Measurements from ENCODE around the gene STX16. TPM values are rescaled to one million over a fixed set of nuclear protein-coding genes. Genes with fewer than 3 reads are reported as not detected.
A peak's percentile ranks its signal among the peaks of the same experiment; 100 is the strongest.

Gene STX16
- total RNA-seq, 4 donors from 2014 or later = 52.3 to 146 (median 77.0) TPM

DNA sequence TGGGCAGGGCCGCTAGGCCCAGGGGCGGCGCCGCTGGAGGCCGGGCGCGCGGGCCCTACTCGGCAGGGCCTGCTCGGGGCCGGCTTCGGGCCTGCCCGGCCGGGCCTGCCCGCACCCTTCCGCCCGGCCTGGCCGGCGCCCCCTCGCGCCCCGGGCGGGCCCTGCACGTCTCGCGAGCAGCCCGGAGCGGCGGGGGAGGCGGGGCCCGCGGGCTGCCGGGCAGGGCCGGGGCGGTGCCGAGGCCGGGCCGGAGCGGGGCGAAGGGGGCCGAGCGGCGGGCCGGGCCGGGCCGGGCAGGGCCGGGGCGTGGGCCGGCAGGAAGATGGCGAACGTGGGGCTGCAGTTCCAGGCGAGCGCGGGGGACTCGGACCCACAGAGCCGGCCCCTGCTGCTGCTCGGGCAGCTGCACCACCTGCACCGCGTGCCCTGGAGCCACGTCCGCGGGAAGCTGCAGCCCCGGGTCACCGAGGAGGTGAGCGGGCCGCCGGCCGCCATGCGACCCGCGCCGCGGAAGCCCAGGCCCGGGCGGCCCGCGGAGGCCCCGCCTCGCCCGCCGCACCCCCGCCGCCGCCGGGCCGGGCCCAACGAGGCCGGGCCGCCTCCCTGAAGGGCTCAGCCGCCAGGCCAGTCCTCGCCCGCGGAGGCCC is 41.6 kb downstream of the STX16 start, which contains the start of gene NPEPL1:
Gene NPEPL1 (plus strand): TSS at position 222 of the 647 bp plus-strand sequence. CDS start 101 bp downstream, at position 323.
- Histone ChIP-seq H3K27me3 (no peaks in the 10 kb centered on the region), H3K27ac (peak within 1 kb of the TSS; percentile 87 to 96 (median 92)), H3K4me3 (peak within 1 kb of the TSS; percentile 46 to 53 (median 48)), H3K9me3 (no peaks in the 10 kb centered on the region), H3K4me1 (peaks cover 15 to 34% (median 25%) of the 10 kb centered on the region in 4 donors), H3K36me3 (peaks cover 0 to 6% (median 0%) of the 10 kb centered on the region in 4 donors)
- in situ Hi-C loops (cut with MboI; ENCODE audit: low pct_ligation_motif_present in 1 of 4, low pct_unique_long_range_greater_than_20kb in 1 of 4, low sequenced_read_pairs in 3 of 4) = no loop called here
- TF ChIP-seq POLR2A (IDR thresholded peaks at IDR 0.05) = no peak
- TF ChIP-seq POLR2AphosphoS5 (IDR thresholded peaks at IDR 0.05) = no peak
- peak in 1 of 5 experiments; percentile 7 for TF ChIP-seq CTCF (IDR thresholded peaks at IDR 0.05)
- no peak for TF ChIP-seq EP300 (IDR thresholded peaks at IDR 0.05; ENCODE audit: low read depth)
- DNase-seq = peak; percentile 79
- WGBS, 2 donors (ENCODE audit: low coverage in 1 of 2) = 1% methylated on average over 31 of the region's 93 CpGs; no CpG with 5 or more reads in 1 of the 2 donors
- intact Hi-C loops (cut with DNase I; ENCODE audit: low total_unique reads) = loop anchor here (2.0 kb wide), 1 partner anchor 40 kb away; no protein-coding TSS in a partner anchor

- H3K27ac ChIP-seq = peak overlapping the region; percentile 70 to 89 (median 82)
- intact Hi-C loops (cut with DNase I; ENCODE audit: low total_unique reads) (loop anchor here (2.0 kb wide), 1 partner anchor 41 kb away; no protein-coding TSS in a partner anchor), in situ Hi-C loops (cut with MboI; ENCODE audit: low pct_ligation_motif_present in 1 of 4, low pct_unique_long_range_greater_than_20kb in 1 of 4, low sequenced_read_pairs in 3 of 4) (no loop called here)
- H3K36me3 ChIP-seq = peaks cover 0 to 6% (median 0%) of the 10 kb centered on the region in 4 donors
- no peaks in the 10 kb centered on the region for H3K9me3 ChIP-seq
- no peak for TF ChIP-seq EP300 (IDR thresholded peaks at IDR 0.05; ENCODE audit: low read depth)
- TF ChIP-seq POLR2AphosphoS5 (IDR thresholded peaks at IDR 0.05) = no peak
- no peak for TF ChIP-seq CTCF (IDR thresholded peaks at IDR 0.05)
- TF ChIP-seq POLR2A (IDR thresholded peaks at IDR 0.05) = no peak
- peak; percentile 28 for DNase-seq
- peaks cover 15 to 34% (median 25%) of the 10 kb centered on the region in 4 donors for H3K4me1 ChIP-seq
- WGBS, 2 donors (ENCODE audit: low coverage in 1 of 2) = 49% methylated on average over 39 of the region's 51 CpGs; no CpG with 5 or more reads in 1 of the 2 donors
- H3K4me3 ChIP-seq = peak overlapping the region; percentile 43 to 53 (median 48)
- no peaks in the 10 kb centered on the region for H3K27me3 ChIP-seq
Observed at GRCh38 chr20:58693226-58694006, 42.3 kb downstream of the STX16 start.

- Histone ChIP-seq H3K9me3 (no peaks in the 10 kb centered on the region), H3K27ac (no peak overlapping the region), H3K4me1 (peaks cover 15 to 34% (median 25%) of the 10 kb centered on the region in 4 donors), H3K27me3 (no peaks in the 10 kb centered on the region), H3K36me3 (peaks cover 0 to 6% (median 0%) of the 10 kb centered on the region in 4 donors), H3K4me3 (no peak overlapping the region)
- TF ChIP-seq EP300 (IDR thresholded peaks at IDR 0.05; ENCODE audit: low read depth) (no peak), CTCF (IDR thresholded peaks at IDR 0.05) (no peak)
- intact Hi-C loops (cut with DNase I; ENCODE audit: low total_unique reads) = no loop called here
- WGBS, 2 donors (ENCODE audit: low coverage in 1 of 2) = 94% methylated on average over 3 to 33 of the region's 33 CpGs
- no peak for DNase-seq
- in situ Hi-C loops (cut with MboI; ENCODE audit: low pct_ligation_motif_present in 1 of 4, low pct_unique_long_range_greater_than_20kb in 1 of 4, low sequenced_read_pairs in 3 of 4) = no loop called here
Observed at GRCh38 chr20:58694241-58695083, 43.4 kb downstream of the STX16 start.
